ENCODE data around the gene HSPA4L. TPM values are rescaled to one million over a fixed set of nuclear protein-coding genes. Genes with fewer than 3 reads are reported as not detected.

The HSPA4L gene
- total and polyA plus RNA-seq, 2 donors from 2014 or later, result 8.8 to 13.5 TPM

- Histone ChIP-seq H3K9ac (ENCODE audit: low read length in 3 of 3) (peak overlapping the region in 2 of 3 donors; percentile 11 to 36), H3K36me3 (ENCODE audit: control insufficient read depth in 2 of 3, insufficient read depth in 3 of 3, low read length in 3 of 3) (no peaks in the 10 kb centered on the region), H3K27ac (ENCODE audit: low read depth in 2 of 2, low read length in 2 of 2) (peak overlapping the region; percentile 89 to 94), H3K9me3 (ENCODE audit: control insufficient read depth in 2 of 3, insufficient read depth in 1 of 3, low read length in 3 of 3) (no peaks in the 10 kb centered on the region), H3K4me1 (ENCODE audit: control insufficient read depth in 2 of 3, insufficient read depth in 2 of 3, low read depth in 1 of 3, low read length in 3 of 3) (no peaks in the 10 kb centered on the region), H3K4me3 (ENCODE audit: low read length in 3 of 3) (peak overlapping the region; percentile 51 to 99 (median 56)), H3K27me3 (ENCODE audit: control insufficient read depth, insufficient read depth, low read length) (no peaks in the 10 kb centered on the region)
- no peak for TF ChIP-seq CTCF (IDR thresholded peaks at IDR 0.05; ENCODE audit: borderline replicate concordance, extremely low read depth, insufficient read depth)
- no peak for FAIRE-seq
- intact Hi-C loops (cut with DNase I), result no loop called here
- DNase-seq, result peak in 4 of 5 donors; percentile 59 to 89 (median 70)
These were observed 660 bp upstream of the HSPA4L start for GRCh38 chr4:127781300-127782024.

- FAIRE-seq (no peak), DNase-seq (peak; percentile 91 to 96 (median 94))
- Histone ChIP-seq H3K36me3 (ENCODE audit: control insufficient read depth in 2 of 3, insufficient read depth in 3 of 3, low read length in 3 of 3) (no peaks in the 10 kb centered on the region), H3K9me3 (ENCODE audit: control insufficient read depth in 2 of 3, insufficient read depth in 1 of 3, low read length in 3 of 3) (no peaks in the 10 kb centered on the region), H3K27ac (ENCODE audit: low read depth in 2 of 2, low read length in 2 of 2) (peak overlapping the region; percentile 89 to 94), H3K4me1 (ENCODE audit: control insufficient read depth in 2 of 3, insufficient read depth in 2 of 3, low read depth in 1 of 3, low read length in 3 of 3) (no peaks in the 10 kb centered on the region), H3K9ac (ENCODE audit: low read length in 3 of 3) (peak overlapping the region in 2 of 3 donors; percentile 11 to 36), H3K27me3 (ENCODE audit: control insufficient read depth, insufficient read depth, low read length) (no peaks in the 10 kb centered on the region), H3K4me3 (ENCODE audit: low read length in 3 of 3) (peak overlapping the region; percentile 51 to 99 (median 56))
- intact Hi-C loops (cut with DNase I), result no loop called here
- no peak for TF ChIP-seq CTCF (IDR thresholded peaks at IDR 0.05; ENCODE audit: borderline replicate concordance, extremely low read depth, insufficient read depth)
These were observed 172 bp upstream of the HSPA4L start for GRCh38 chr4:127782025-127782274.

- no peaks in the 10 kb centered on the region for H3K9me3 ChIP-seq (ENCODE audit: control insufficient read depth in 2 of 3, insufficient read depth in 1 of 3, low read length in 3 of 3)
- H3K27me3 ChIP-seq (ENCODE audit: control insufficient read depth, insufficient read depth, low read length), result no peaks in the 10 kb centered on the region
- TF ChIP-seq CTCF (IDR thresholded peaks at IDR 0.05; ENCODE audit: borderline replicate concordance, extremely low read depth, insufficient read depth), result no peak
- DNase-seq, result peak; percentile 59 to 74 (median 68)
- no peaks in the 10 kb centered on the region for H3K4me1 ChIP-seq (ENCODE audit: control insufficient read depth in 2 of 3, insufficient read depth in 2 of 3, low read depth in 1 of 3, low read length in 3 of 3)
- peak overlapping the region; percentile 96 to 99 (median 98) for H3K4me3 ChIP-seq (ENCODE audit: low read length in 3 of 3)
- H3K9ac ChIP-seq (ENCODE audit: low read length in 3 of 3), result peak overlapping the region; percentile 77 to 99 (median 95)
- no peak for FAIRE-seq
- intact Hi-C loops (cut with DNase I), result no loop called here
- no peaks in the 10 kb centered on the region for H3K36me3 ChIP-seq (ENCODE audit: control insufficient read depth in 2 of 3, insufficient read depth in 3 of 3, low read length in 3 of 3)
- H3K27ac ChIP-seq (ENCODE audit: low read depth in 2 of 2, low read length in 2 of 2), result peak overlapping the region; percentile 78 to 94
These were observed 1.1 kb downstream of the HSPA4L start for GRCh38 chr4:127783026-127783769.
